DMS153 treated with DMSO at 0.1 percent for 48 hours (cell line): ENCODE results near the gene DNAJC8.

Source experiments
- DNase-seq: peaks from one replicate; lab custom pipeline; 2025; ENCODE audit not compliant: unreplicated experiment; lab: John Stamatoyannopoulos, UW

Gene DNAJC8

DNA sequence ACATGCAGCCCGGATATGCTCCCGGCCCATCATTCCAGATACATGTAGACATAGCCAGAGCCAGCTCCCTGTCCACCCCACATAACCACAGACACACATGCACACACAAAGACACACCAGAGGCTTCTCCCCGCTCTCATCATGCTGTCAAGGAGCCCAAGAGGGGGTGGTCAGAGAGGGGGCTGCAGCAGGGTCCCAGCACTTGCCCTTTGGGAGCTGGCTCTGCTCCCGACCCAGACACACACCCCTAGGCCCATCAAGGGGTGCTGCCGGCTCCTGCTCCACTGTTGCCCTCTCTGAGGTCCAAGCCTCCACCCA lies 58.9 kb downstream of the DNAJC8 start:
- no peak for DNase-seq

DNA sequence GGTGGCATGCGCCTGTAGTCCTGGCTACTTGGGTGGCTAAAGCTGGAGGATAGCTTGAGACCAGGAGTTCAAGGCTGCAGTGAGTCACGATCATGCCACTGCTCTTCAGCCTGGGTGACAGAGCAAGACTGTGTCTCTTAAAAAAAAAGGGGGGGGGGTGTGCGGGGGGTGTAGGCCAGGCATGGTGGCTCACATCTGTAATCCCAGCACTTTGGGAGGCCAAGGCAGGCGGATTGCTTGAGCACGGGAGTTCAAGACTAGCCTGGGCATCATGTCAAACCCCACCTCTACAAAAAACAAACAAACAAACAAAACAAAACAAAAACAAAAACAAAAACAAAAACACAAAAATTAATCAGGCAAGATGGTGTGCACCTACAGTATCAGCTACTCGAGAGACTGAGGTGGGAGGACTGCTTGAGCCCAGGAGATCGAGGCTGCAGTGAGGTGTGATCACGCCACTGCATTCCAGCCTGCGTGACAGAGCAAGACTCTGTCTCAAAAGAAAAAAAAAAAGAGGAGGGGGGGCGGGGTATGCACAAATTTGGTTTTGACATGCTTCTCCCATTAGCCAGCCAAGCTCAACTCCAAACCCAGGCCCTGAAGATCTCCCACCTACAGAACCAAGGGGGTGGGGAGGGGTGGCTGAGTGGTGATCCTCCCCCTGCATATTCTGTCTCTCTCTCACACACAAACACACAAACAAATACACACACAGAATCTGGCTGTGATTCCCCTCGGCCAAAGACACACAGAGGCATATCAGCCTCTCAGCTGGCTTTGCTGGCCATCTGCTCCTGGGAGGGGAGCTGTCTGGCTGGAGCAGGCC lies 59.5 kb downstream of the DNAJC8 start:
- no peak for DNase-seq

- DNase-seq, result no peak
These were observed 60.1 kb downstream of the DNAJC8 start for GRCh38 chr1:28172713-28173150.

GRCh38 chr1:28171246-28171645 lies 61.6 kb downstream of the DNAJC8 start:
- DNase-seq, result no peak

DNA sequence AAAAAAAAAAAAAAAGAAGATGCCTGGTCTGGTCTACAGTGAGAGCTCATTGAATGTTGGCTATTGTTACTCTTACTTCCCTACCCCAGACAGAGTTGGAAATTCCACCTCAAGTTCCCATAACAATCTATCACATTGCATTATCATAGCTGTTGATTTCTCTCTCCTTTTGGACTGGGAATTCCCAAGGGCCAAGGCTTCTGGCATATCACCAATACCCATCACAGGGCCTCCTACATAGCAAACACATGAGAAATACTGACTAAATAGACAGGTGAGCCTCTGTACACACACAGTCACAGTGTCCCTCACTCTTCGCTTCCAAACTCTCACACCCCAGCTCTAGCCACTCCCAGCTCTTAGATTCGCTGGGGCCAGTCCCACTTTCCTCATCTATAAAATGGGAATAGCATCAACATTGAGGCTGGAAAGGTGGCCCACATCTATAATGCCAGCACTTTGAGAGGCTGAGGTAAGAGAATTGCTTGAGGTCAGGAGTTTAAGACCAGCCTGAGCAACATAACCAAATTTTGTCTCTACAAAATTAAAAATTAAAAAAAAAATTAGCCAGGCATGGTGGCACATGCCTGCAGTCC lies 62.7 kb downstream of the DNAJC8 start:
- DNase-seq, result no peak

DNA sequence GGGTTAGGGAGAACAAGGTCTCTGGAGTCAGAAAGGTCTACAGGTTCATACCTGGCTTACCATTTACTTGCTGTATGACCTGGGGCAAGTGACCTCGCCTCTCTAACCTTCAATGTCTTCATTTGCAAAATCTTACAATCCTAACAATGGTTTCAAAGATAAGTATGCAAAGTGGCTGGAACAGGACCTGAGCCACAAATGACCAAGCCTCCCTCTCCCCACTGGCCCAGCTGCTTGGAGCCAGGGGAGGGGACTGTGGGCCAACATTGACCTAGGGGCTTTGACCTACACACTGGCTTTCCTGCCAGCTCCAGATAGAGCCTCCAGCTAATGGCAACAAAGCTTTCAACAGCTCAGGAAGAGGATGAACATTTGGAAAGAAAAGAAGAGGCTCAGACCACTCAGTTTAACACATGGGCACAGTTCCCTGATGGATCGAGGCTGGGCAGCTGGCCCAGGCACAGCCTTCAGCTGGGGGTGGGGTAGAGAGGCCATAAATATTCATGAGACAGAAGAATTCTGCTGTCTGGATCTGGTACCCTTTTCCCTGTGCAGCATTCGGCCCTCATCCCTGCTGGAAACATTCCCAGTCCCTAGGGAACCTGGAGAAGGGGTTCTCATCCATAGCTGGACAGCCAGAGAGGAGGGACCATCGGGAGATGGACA lies 69.2 kb downstream of the DNAJC8 start:
- DNase-seq, result no peak

- no peak for DNase-seq
These were observed 70.7 kb downstream of the DNAJC8 start for GRCh38 chr1:28162151-28162550.

DNA sequence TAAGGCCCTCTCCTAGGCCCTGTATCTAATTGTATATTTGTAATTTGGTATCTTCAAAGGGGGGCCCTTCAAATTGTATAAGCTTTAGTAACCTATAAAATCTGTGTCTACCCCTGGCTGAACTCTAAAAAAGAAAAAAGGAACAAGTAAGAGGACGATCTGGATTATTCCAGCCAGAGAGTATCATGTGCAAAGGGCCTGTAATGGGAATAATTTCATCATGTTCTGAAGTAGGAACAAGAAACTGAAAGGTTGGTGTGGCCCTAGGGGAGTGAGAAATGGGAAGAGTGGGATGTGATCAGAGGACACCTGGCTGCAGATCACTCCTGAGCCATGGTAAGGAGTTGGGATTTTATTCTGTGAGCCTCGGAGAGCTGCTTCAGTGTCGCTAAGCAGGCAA lies 71.1 kb downstream of the DNAJC8 start:
- DNase-seq, result no peak

DNA sequence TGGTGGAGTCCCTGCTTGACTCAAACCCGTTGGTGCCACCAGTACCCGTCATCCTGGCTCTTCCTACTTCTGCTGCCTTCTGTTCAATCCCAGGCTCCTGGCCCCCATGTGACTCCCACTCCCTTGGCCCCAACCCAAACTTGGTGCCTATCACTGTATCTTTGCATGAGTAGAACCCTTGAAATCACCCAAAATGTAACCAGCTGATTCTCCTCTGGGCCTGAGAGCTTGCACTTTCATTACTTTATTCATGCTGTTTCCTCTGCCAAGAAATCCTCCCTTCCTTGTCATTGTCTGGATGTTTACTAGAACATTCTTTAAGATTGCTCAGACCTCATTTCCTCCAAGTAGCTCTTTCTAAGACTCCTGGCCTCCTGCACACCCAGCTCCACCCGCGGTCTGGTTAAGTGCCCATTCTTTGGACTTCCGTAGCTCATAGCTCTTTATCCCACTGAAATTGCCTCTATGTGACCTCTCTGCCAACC lies 72.0 kb downstream of the DNAJC8 start:
- no peak for DNase-seq

DNA sequence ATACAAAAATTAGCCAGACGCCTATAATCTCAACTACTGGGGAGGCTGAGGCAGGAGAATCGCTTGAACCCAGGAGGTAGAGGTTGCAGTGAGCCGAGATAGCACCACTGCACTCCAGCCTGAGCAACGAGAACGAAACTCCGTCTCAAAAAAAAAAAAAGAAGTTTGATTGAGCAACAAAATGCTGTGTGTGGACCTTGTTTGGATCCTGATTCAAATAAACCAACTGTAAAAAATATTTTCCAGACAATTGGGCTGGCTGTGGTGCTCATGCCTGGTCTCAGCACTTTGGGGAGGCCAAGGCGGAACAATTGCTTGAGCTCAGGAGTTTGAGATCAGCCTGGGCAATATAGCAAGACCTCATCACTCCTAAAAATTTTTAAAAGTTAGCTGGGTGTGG lies 73.1 kb downstream of the DNAJC8 start:
- DNase-seq, result no peak

- no peak for DNase-seq
These were observed 73.6 kb downstream of the DNAJC8 start for GRCh38 chr1:28159243-28159642.

DNA sequence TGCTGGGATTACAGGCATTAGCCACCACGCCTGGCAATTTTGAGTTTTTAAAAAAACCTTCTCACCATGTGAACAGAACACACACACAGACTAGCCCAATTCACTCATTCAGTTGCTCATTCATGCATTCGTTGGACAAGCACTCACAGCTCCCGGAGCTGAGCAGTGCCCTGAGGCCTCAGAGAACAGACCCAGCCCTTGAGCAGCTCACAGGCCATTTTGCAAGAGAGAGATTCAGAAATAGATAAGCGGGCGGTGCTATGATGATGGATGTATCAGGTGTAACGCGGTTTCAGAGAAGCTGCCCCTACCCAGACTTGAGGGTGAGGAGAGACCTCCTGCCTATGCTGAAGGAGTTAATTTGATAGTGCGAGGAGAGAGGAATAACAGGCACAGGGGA lies 74.9 kb downstream of the DNAJC8 start:
- DNase-seq, result no peak

GRCh38 chr1:28156821-28157220 lies 76.0 kb downstream of the DNAJC8 start:
- no peak for DNase-seq

DNA sequence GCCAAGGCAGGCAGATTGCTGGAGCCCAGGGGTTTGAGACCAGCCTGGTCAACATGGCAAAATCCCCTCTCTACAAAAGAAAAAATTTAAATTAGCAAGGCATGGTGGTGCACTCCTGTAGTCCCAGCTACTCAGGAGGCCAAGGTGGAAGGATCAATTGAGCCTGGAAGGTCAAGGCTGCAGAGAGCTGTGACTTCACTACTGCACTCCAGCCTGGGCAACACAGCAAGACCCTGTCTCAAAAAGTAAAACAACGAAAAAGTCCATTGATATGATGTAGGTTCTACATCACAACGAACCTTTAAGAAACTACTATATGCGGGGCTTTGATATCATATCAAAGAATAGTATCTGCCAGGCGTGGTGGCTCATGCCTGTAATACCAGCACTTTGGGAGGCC lies 77.2 kb downstream of the DNAJC8 start:
- no peak for DNase-seq

- no peak for DNase-seq
These were observed 78.7 kb downstream of the DNAJC8 start for GRCh38 chr1:28154078-28154594.
